ENCODE results near the gene NAALADL2.

DNA sequence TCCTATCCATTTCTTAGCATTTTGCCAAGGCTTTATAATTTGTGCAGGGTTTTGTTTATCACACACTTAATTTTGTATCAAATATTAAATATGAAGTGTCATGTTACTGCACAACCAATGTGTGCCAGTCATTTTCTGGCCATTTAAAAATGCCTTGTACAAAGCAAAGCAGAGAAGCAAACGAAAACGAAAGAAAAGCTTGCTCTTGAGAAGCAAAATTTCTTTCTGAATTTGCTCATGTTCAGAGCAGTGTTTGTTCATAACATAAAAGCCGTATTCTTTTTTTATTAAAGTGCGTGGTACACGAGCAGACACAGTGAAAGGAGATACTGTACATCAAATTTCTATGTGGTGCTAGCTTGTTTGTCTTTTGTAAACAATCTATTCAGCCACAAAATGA is 792.6 kb downstream of the NAALADL2 start:
- TF ChIP-seq, protein P1, sequence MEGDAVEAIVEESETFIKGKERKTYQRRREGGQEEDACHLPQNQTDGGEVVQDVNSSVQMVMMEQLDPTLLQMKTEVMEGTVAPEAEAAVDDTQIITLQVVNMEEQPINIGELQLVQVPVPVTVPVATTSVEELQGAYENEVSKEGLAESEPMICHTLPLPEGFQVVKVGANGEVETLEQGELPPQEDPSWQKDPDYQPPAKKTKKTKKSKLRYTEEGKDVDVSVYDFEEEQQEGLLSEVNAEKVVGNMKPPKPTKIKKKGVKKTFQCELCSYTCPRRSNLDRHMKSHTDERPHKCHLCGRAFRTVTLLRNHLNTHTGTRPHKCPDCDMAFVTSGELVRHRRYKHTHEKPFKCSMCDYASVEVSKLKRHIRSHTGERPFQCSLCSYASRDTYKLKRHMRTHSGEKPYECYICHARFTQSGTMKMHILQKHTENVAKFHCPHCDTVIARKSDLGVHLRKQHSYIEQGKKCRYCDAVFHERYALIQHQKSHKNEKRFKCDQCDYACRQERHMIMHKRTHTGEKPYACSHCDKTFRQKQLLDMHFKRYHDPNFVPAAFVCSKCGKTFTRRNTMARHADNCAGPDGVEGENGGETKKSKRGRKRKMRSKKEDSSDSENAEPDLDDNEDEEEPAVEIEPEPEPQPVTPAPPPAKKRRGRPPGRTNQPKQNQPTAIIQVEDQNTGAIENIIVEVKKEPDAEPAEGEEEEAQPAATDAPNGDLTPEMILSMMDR (IDR thresholded peaks at IDR 0.05; ENCODE audit: borderline replicate concordance, extremely low read depth, low read length, poor library complexity, severe bottlenecking): no peak
- no peak for TF ChIP-seq EZH2 (IDR thresholded peaks at IDR 0.05; ENCODE audit: borderline replicate concordance, low read depth, low read length, severe bottlenecking)

All from DND-41 (cell line).